GM13976 (cell line): ENCODE data around the gene SPATS2L.

Source experiments
- DNase-seq: peaks from one replicate; pipeline ENCODE4 v3.0.0; 2012; ENCODE audit warnings: low spot score
- CTCF ChIP-seq: IDR thresholded peaks from 2 replicates; pipeline ENCODE4 v1.5.1; 2012; ENCODE audit warnings: borderline replicate concordance, mild to moderate bottlenecking; ENCODE audit not compliant: insufficient read depth; ENCODE audit errors: extremely low read depth, missing control alignments, control extremely low read depth
- in situ Hi-C: fragments of 300-500 bp; cut with MboI; formaldehyde crosslinking; loops from one replicate; pipeline ENCODE4 v1.12.0; 2022; ENCODE audit warnings: low sequenced_read_pairs, mixed read lengths, inconsistent platforms; ENCODE audit not compliant: unreplicated experiment

SPATS2L gene

GRCh38 chr2:200423541-200423940, 117.0 kb downstream of the SPATS2L start:
- in situ Hi-C loops: no loop called here
- DNase-seq: no peak
- no peak for TF ChIP-seq CTCF

GRCh38 chr2:200425026-200425821, 118.7 kb downstream of the SPATS2L start:
- TF ChIP-seq CTCF: no peak
- DNase-seq: no peak
- in situ Hi-C loops: no loop called here

- DNase-seq: no peak
- TF ChIP-seq CTCF: no peak
- in situ Hi-C loops: no loop called here
Measured at GRCh38 chr2:200426754-200427153, 120.3 kb downstream of the SPATS2L start.

- in situ Hi-C loops: no loop called here
- TF ChIP-seq CTCF: no peak
Measured at GRCh38 chr2:200428961-200429665, 122.6 kb downstream of the SPATS2L start.

GRCh38 chr2:200430017-200430416, 123.5 kb downstream of the SPATS2L start:
- TF ChIP-seq CTCF: no peak
- in situ Hi-C loops: no loop called here
- no peak for DNase-seq

More at GRCh38 chr2:200428961-200429665, 122.6 kb downstream of the SPATS2L start:
- no peak for DNase-seq

- in situ Hi-C loops: no loop called here
- no peak for DNase-seq
- TF ChIP-seq CTCF: no peak
Measured at GRCh38 chr2:200431996-200432705, 125.7 kb downstream of the SPATS2L start.
